Neural cell (in vitro differentiated cells): ENCODE measurements around the gene GRN.
"Not testable (repeated sequence)": the region's sequence is repeated elsewhere in the genome, so short reads cannot be mapped to it uniquely, and the experiment has no call there.

ENCODE experiments used
- CTCF ChIP-seq: fragments of 450-650 bp; IDR thresholded peaks from 2 replicates; pipeline ENCODE4 v1.5.1; 2014; ENCODE audit warnings: antibody characterized with exemption, mild to moderate bottlenecking, moderate library complexity; ENCODE audit not compliant: poor library complexity, severe bottlenecking
- EP300 ChIP-seq: fragments of 450-650 bp; conservative IDR thresholded peaks from 2 replicates; pipeline ENCODE4 v1.6.1; 2014; ENCODE audit warnings: antibody characterized with exemption, mild to moderate bottlenecking, moderate library complexity; ENCODE audit not compliant: poor library complexity, severe bottlenecking
- EZH2 ChIP-seq: fragments of 200-600, 300-800 bp; shearing (Covaris generic), sonication (generic); IDR thresholded peaks from 2 replicates; pipeline ENCODE4 v1.6.1; 2014; ENCODE audit warnings: antibody characterized with exemption, low read length, borderline replicate concordance, mild to moderate bottlenecking; ENCODE audit not compliant: insufficient read depth, poor library complexity, severe bottlenecking
- MXI1 ChIP-seq: fragments of 450-650 bp; conservative IDR thresholded peaks from 2 replicates; pipeline ENCODE4 v1.6.1; 2014; ENCODE audit warnings: antibody characterized with exemption, mild to moderate bottlenecking; ENCODE audit not compliant: poor library complexity, severe bottlenecking
- POLR2AphosphoS5 ChIP-seq: IDR thresholded peaks from 2 replicates; pipeline ENCODE4 v1.6.1; 2012
- RAD21 ChIP-seq: fragments of 450-650 bp; conservative IDR thresholded peaks from 2 replicates; pipeline ENCODE4 v1.6.1; 2014; ENCODE audit warnings: antibody characterized with exemption, mild to moderate bottlenecking, moderate library complexity
- REST ChIP-seq: IDR thresholded peaks from 2 replicates; pipeline ENCODE4 v1.6.1; 2012; ENCODE audit warnings: borderline replicate concordance
- TAF1 ChIP-seq: IDR thresholded peaks from 2 replicates; pipeline ENCODE4 v1.6.1; 2012; ENCODE audit warnings: low read depth

GRCh38 chr17:44394112-44394511 lies 49.0 kb downstream of the GRN start:
- TF ChIP-seq CTCF, POLR2AphosphoS5, RAD21, EZH2, MXI1, EP300, REST, TAF1: not testable (repeated sequence)
